GM10266 (cell line): Measurements from ENCODE around the gene KIF19.

Experiments used
- DNase-seq: peaks from one replicate; pipeline ENCODE4 v3.0.0; 2012; ENCODE audit errors: extremely low spot score
- TF ChIP-seq, protein P1 (sequence below): IDR thresholded peaks from 2 replicates; pipeline ENCODE4 v1.5.1; 2012; ENCODE audit warnings: mild to moderate bottlenecking, low read depth; ENCODE audit not compliant: control insufficient read depth, insufficient read depth; ENCODE audit errors: missing control alignments

The KIF19 gene

GRCh38 chr17:74307984-74308773 is 17.8 kb upstream of the KIF19 start:
- TF ChIP-seq, protein P1, sequence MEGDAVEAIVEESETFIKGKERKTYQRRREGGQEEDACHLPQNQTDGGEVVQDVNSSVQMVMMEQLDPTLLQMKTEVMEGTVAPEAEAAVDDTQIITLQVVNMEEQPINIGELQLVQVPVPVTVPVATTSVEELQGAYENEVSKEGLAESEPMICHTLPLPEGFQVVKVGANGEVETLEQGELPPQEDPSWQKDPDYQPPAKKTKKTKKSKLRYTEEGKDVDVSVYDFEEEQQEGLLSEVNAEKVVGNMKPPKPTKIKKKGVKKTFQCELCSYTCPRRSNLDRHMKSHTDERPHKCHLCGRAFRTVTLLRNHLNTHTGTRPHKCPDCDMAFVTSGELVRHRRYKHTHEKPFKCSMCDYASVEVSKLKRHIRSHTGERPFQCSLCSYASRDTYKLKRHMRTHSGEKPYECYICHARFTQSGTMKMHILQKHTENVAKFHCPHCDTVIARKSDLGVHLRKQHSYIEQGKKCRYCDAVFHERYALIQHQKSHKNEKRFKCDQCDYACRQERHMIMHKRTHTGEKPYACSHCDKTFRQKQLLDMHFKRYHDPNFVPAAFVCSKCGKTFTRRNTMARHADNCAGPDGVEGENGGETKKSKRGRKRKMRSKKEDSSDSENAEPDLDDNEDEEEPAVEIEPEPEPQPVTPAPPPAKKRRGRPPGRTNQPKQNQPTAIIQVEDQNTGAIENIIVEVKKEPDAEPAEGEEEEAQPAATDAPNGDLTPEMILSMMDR, result no peak
- no peak for DNase-seq

- no peak for DNase-seq
- TF ChIP-seq, protein P1, result no peak
These were observed 16.1 kb upstream of the KIF19 start for GRCh38 chr17:74309902-74310301.

- TF ChIP-seq, protein P1, result no peak
- DNase-seq, result no peak
These were observed 11.1 kb upstream of the KIF19 start for GRCh38 chr17:74314877-74315276.

DNA sequence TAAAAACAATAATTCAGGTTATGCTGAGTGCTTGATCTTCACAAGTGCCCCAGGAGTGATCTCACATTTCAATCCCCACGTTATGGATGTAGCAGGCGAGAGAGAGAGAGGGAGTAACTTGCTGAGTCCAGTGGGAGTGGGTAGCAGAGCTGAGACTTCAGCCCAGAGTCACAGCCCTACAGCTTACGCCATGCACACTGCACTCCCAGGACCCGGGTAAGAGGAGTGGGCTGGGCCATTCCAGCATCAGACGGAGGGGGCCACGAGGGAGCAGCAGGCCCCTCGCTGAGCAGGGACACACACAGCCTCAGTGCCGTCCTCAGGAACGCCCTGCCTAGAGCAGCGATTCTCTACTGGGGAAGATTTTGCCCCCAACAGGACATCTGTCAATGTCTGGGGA is 9.8 kb upstream of the KIF19 start:
- TF ChIP-seq, protein P1, result no peak
- DNase-seq, result no peak

DNA sequence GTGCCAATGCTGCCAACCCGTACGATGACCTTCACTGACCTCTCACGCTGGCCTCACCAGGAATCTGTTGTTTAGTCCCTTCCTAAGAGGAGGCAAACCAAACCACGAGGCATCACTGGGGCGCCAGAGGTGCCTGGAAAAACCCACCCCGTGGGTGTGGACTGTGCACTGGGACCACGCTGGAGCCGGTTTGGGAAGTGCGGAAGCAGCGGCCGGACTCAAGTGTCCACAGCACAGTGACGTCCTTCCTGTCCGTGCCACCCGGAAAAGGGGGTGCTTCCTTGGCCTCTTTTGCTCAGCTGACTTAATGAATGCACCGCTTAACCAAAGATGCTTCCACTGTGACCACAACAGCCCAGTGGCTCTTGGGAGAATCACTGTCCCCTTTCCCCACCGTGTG is 9.0 kb upstream of the KIF19 start:
- TF ChIP-seq, protein P1, result no peak
- DNase-seq, result no peak

- DNase-seq, result no peak
- TF ChIP-seq, protein P1, result no peak
These were observed 7.6 kb upstream of the KIF19 start for GRCh38 chr17:74318391-74318790.

DNA sequence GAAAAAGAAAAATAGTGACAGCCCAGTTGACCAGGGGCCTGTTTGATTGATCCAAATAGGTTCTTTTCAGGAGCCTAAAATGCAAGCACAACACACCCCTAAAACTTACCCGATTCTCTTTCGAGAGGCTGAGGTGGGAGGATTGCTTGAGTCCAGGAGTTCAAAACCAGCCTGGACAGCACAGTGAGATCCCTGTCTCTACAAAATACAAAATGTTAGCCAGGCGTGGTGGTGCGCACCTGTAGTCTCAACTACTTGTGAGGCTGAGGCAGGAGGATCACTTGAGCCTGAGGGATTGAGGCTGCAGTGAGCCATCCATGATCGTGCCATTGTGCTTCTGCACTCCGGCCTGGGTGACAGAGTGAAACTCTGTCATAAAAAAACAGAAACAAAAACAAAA is 1.5 kb upstream of the KIF19 start:
- TF ChIP-seq, protein P1, result no peak
- no peak for DNase-seq
